Fibroblast of skin of left biceps (primary cell): ENCODE results near the gene SAP25.
"Not testable (repeated sequence)": the region's sequence is repeated elsewhere in the genome, so short reads cannot be mapped to it uniquely, and the experiment has no call there.

ENCODE experiments used
- DNase-seq, 2 experiments: peaks; one replicate each; pipeline ENCODE4 v3.0.0-alpha.2; 2013; ENCODE audit warnings: low read depth in 2 of 2

The SAP25 gene

GRCh38 chr7:100575746-100576383, 2.2 kb upstream of the SAP25 start:
- no peak for DNase-seq

- no peak for DNase-seq
Observed at GRCh38 chr7:100575206-100575631, 1.5 kb upstream of the SAP25 start.

- DNase-seq = no peak
Observed at GRCh38 chr7:100574362-100575205, 884 bp upstream of the SAP25 start.

- no peak for DNase-seq
Observed at GRCh38 chr7:100572949-100573675, 588 bp downstream of the SAP25 start.

GRCh38 chr7:100572281-100572948, 1.3 kb downstream of the SAP25 start:
- DNase-seq = no peak

- no peak for DNase-seq
Observed at GRCh38 chr7:100571829-100572116, 1.9 kb downstream of the SAP25 start.

- no peak for DNase-seq
Observed at GRCh38 chr7:100570954-100571828, 2.5 kb downstream of the SAP25 start.

GRCh38 chr7:100568896-100569844, 4.5 kb downstream of the SAP25 start:
- no peak for DNase-seq

- no peak for DNase-seq
Observed at GRCh38 chr7:100568176-100568895, 5.4 kb downstream of the SAP25 start.

- DNase-seq = no peak
Observed at GRCh38 chr7:100567751-100568175, 5.9 kb downstream of the SAP25 start.

- DNase-seq = no peak
Observed at GRCh38 chr7:100567031-100567730, 6.5 kb downstream of the SAP25 start.

- no peak for DNase-seq
Observed at GRCh38 chr7:100566018-100566531, 7.6 kb downstream of the SAP25 start.

- no peak for DNase-seq
Observed at GRCh38 chr7:100565133-100565571, 8.5 kb downstream of the SAP25 start.

- not testable (repeated sequence) for DNase-seq
Observed at GRCh38 chr7:100564405-100564804, 9.3 kb downstream of the SAP25 start.

- peak; percentile 23 to 24 for DNase-seq
Observed at GRCh38 chr7:100563809-100564400, 9.8 kb downstream of the SAP25 start.

- no peak for DNase-seq
Observed at GRCh38 chr7:100563100-100563564, 10.6 kb downstream of the SAP25 start.

- DNase-seq = no peak
Observed at GRCh38 chr7:100562195-100563099, 11.3 kb downstream of the SAP25 start.
